Measurements from ENCODE around the gene LMX1B.

DNA sequence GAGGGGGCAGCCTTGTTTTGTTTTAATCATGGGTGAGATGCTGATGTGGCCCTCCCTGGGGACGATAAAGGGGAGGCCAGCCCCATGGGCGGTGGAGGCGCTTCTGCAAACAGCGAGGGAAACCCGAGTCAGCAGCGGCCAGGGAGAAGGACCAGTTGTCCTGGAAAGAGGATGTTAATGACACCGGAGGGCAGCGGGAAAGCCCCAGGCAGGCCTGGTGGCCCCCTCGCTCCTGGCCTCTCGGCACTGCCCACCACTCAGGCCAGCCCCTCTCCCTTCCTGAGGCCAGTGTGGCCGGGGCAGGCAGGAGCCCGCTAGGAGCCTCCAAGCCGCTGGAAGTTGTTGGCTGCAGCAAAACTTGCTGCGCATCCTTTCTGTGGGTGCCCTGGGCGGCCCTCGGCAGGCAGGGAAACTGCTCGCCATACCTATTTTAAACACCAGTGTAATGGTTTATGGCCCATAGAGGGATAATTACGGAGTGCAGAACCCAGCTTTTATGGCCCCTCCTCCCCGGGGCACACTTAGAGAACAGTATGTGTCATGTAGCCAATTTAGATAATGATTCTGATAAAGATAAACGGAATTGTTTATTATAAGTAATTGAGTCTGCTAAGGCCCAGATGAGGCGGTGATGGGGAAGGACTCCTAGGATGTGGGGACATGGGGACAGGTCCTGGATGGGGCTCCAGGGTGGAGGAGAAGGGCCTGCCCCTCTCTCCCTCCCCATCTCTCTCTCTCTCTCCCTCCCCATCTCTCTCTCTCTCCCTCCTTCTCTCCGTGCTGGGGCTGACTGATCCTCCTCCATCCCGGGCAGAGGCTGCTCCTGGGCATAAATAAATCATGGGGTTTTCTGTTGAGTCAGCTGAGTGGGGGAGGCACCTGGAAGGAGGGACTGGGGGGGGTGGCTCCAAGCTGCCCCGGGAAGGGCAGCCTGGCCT lies 36.9 kb downstream of the LMX1B start:
- TF ChIP-seq, protein P1, sequence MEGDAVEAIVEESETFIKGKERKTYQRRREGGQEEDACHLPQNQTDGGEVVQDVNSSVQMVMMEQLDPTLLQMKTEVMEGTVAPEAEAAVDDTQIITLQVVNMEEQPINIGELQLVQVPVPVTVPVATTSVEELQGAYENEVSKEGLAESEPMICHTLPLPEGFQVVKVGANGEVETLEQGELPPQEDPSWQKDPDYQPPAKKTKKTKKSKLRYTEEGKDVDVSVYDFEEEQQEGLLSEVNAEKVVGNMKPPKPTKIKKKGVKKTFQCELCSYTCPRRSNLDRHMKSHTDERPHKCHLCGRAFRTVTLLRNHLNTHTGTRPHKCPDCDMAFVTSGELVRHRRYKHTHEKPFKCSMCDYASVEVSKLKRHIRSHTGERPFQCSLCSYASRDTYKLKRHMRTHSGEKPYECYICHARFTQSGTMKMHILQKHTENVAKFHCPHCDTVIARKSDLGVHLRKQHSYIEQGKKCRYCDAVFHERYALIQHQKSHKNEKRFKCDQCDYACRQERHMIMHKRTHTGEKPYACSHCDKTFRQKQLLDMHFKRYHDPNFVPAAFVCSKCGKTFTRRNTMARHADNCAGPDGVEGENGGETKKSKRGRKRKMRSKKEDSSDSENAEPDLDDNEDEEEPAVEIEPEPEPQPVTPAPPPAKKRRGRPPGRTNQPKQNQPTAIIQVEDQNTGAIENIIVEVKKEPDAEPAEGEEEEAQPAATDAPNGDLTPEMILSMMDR (IDR thresholded peaks at IDR 0.05; ENCODE audit: insufficient read depth, low read length, poor library complexity, severe bottlenecking) = no peak
- no peak for TF ChIP-seq EZH2phosphoT487 (conservative IDR thresholded peaks at IDR 0.05; ENCODE audit: low read length)

Data from SU-DHL-6 (cell line).